Fibroblast of lung (primary cell): Measurements from ENCODE around the gene PDSS2. TPM values are rescaled to one million over a fixed set of nuclear protein-coding genes. Genes with fewer than 3 reads are reported as not detected.

Experiments used
- DNase-seq, 2 donors: peaks; one replicate each; pipeline versions ENCODE4 v3.0.0 to v3.0.0-alpha.2; 2010; ENCODE audit warnings: low read depth in 2 of 2
- H2AFZ ChIP-seq: 2 replicates; pipeline ENCODE4 v1.5.1; 2012; ENCODE audit warnings: low read length, control low read depth, inconsistent platforms
- H3K27ac ChIP-seq: 2 replicates; pipeline ENCODE4 v1.5.1; 2011; ENCODE audit warnings: low read length, control low read depth; ENCODE audit not compliant: insufficient read depth
- H3K27me3 ChIP-seq: 2 replicates; pipeline ENCODE4 v1.5.1; 2011; ENCODE audit warnings: mild to moderate bottlenecking, low read length; ENCODE audit not compliant: control insufficient read depth, insufficient read depth
- H3K36me3 ChIP-seq: 2 replicates; pipeline ENCODE4 v1.5.1; 2011; ENCODE audit warnings: low read length; ENCODE audit not compliant: control insufficient read depth, insufficient read depth
- H3K4me1 ChIP-seq: 2 replicates; pipeline ENCODE4 v1.5.1; 2011; ENCODE audit warnings: low read length; ENCODE audit not compliant: control insufficient read depth, insufficient read depth; ENCODE audit errors: extremely low read depth
- H3K4me2 ChIP-seq: 2 replicates; pipeline ENCODE4 v1.5.1; 2011; ENCODE audit warnings: low read length, control low read depth; ENCODE audit not compliant: insufficient read depth; ENCODE audit errors: extremely low read depth
- H3K4me3 ChIP-seq, 4 experiments: fragments of 200-600 bp in 1 of 4; sonication (generic) in 1 of 4; replicated peaks in 1 of 4; 2 replicates each; pipeline ENCODE4 v1.5.1; 2011 to 2016; ENCODE audit warnings: low read length in 4 of 4, low read depth in 3 of 4, mild to moderate bottlenecking in 3 of 4, control low read depth in 2 of 4, inconsistent platforms in 1 of 4, mixed read lengths in 1 of 4; ENCODE audit not compliant: insufficient read depth in 1 of 4; ENCODE audit errors: control extremely low read depth in 1 of 4
- H3K79me2 ChIP-seq: 2 replicates; pipeline ENCODE4 v1.5.1; 2012; ENCODE audit warnings: mild to moderate bottlenecking, low read length, inconsistent platforms; ENCODE audit not compliant: control insufficient read depth, insufficient read depth
- H3K9ac ChIP-seq: 2 replicates; pipeline ENCODE4 v1.5.1; 2011; ENCODE audit warnings: mild to moderate bottlenecking, low read length, control low read depth; ENCODE audit not compliant: insufficient read depth
- H3K9me3 ChIP-seq: 2 replicates; pipeline ENCODE4 v1.5.1; 2012; ENCODE audit warnings: low read depth, low read length; ENCODE audit not compliant: control insufficient read depth, insufficient read depth
- H4K20me1 ChIP-seq: 2 replicates; pipeline ENCODE4 v1.5.1; 2011; ENCODE audit warnings: low read length; ENCODE audit not compliant: control insufficient read depth, insufficient read depth; ENCODE audit errors: extremely low read depth
- CTCF ChIP-seq, 2 donors: IDR thresholded peaks in 1 of 2; conservative IDR thresholded peaks in 1 of 2; 1 replicate in 1 of 2; 2 replicates in 1 of 2; pipeline ENCODE4 v1.5.1; 2011 to 2012; ENCODE audit warnings: low read length in 2 of 2, control low read depth in 1 of 2, inconsistent platforms in 1 of 2, low read depth in 1 of 2, mild to moderate bottlenecking in 1 of 2
- EZH2 ChIP-seq: IDR thresholded peaks from 2 replicates; pipeline ENCODE4 v1.5.1; 2012; ENCODE audit warnings: low read length, control low read depth, mild to moderate bottlenecking; ENCODE audit errors: missing control alignments
- polyA plus RNA-seq, 2 donors: library from polyadenylated mRNA; depleted of rRNA in 1 of 2; stranded (reverse) in 1 of 2; unstranded in 1 of 2; fragments of >200 nt; gene quantifications; 2 replicates each; pipeline ENCODE4 v1.2.1, GENCODE V29; 2011 to 2012; ENCODE audit warnings: missing spikeins in 1 of 2
- total RNA-seq: library from RNA; depleted of rRNA; stranded (reverse); fragments of >200 nt; gene quantifications from 2 replicates; pipeline ENCODE4 v1.2.1, GENCODE V29; 2014

PDSS2 gene
- total and polyA plus RNA-seq, 2 donors (not counting 1 experiment from before 2014, with no cell fraction given) = 12.1 to 13.8 TPM

GRCh38 chr6:107266563-107266962, 192.8 kb downstream of the PDSS2 start:
- Histone ChIP-seq H3K9ac (no peak overlapping the region), H3K9me3 (no peaks in the 10 kb centered on the region), H3K4me3 (no peak overlapping the region), H3K27me3 (no peaks in the 10 kb centered on the region), H3K36me3 (no peaks in the 10 kb centered on the region), H3K27ac (no peak overlapping the region), H4K20me1 (no peaks in the 10 kb centered on the region), H3K79me2 (no peaks in the 10 kb centered on the region), H2AFZ (no peak overlapping the region), H3K4me1 (peaks cover 4% of the 10 kb centered on the region), H3K4me2 (no peak overlapping the region)
- no peak for DNase-seq
- TF ChIP-seq EZH2 = no peak
- TF ChIP-seq CTCF (conservative IDR thresholded peaks at IDR 0.05 in 1 of 2, IDR thresholded peaks at IDR 0.05 in 1 of 2; ENCODE audit: low read depth in 1 of 2, low read length in 2 of 2) = no peak

GRCh38 chr6:107264357-107264840, 195.0 kb downstream of the PDSS2 start:
- no peak overlapping the region for H2AFZ ChIP-seq
- H3K9me3 ChIP-seq = no peaks in the 10 kb centered on the region
- H3K4me1 ChIP-seq = peaks cover 4% of the 10 kb centered on the region
- no peak overlapping the region for H3K4me2 ChIP-seq
- no peaks in the 10 kb centered on the region for H3K36me3 ChIP-seq
- H3K27ac ChIP-seq = no peak overlapping the region
- no peaks in the 10 kb centered on the region for H4K20me1 ChIP-seq
- no peak overlapping the region for H3K4me3 ChIP-seq
- no peak for TF ChIP-seq CTCF (conservative IDR thresholded peaks at IDR 0.05 in 1 of 2, IDR thresholded peaks at IDR 0.05 in 1 of 2; ENCODE audit: low read depth in 1 of 2, low read length in 2 of 2)
- no peak for TF ChIP-seq EZH2
- DNase-seq = peak; percentile 70 to 78
- no peaks in the 10 kb centered on the region for H3K27me3 ChIP-seq
- no peak overlapping the region for H3K9ac ChIP-seq
- H3K79me2 ChIP-seq = no peaks in the 10 kb centered on the region

GRCh38 chr6:107259951-107260350, 199.4 kb downstream of the PDSS2 start:
- Histone ChIP-seq H3K9ac (no peak overlapping the region), H3K79me2 (no peaks in the 10 kb centered on the region), H3K4me2 (no peak overlapping the region), H3K9me3 (no peaks in the 10 kb centered on the region), H3K27me3 (no peaks in the 10 kb centered on the region), H3K4me3 (no peak overlapping the region), H3K27ac (no peak overlapping the region), H3K36me3 (no peaks in the 10 kb centered on the region), H3K4me1 (peaks cover 4% of the 10 kb centered on the region), H4K20me1 (no peaks in the 10 kb centered on the region), H2AFZ (no peak overlapping the region)
- TF ChIP-seq CTCF (conservative IDR thresholded peaks at IDR 0.05 in 1 of 2, IDR thresholded peaks at IDR 0.05 in 1 of 2; ENCODE audit: low read depth in 1 of 2, low read length in 2 of 2) (no peak), EZH2 (no peak)
- no peak for DNase-seq
